Esophagus muscularis mucosa (tissue), 3 donors: Measurements from ENCODE around the gene POU1F1.

Source experiments
- CTCF ChIP-seq, 3 experiments: fragments of 200-600 bp in 2 of 3; fragments of 450-650 bp in 1 of 3; sonication (generic) in 2 of 3; IDR thresholded peaks; one replicate each; pipeline ENCODE4 v1.5.1; 2017 to 2019; ENCODE audit warnings: antibody characterized with exemption in 3 of 3, mild to moderate bottlenecking in 2 of 3, moderate library complexity in 1 of 3
- POLR2A ChIP-seq: fragments of 450-650 bp; IDR thresholded peaks from one replicate; pipeline ENCODE4 v1.6.1; 2017; ENCODE audit warnings: antibody characterized with exemption, moderate library complexity, mild to moderate bottlenecking, low read depth
- POLR2AphosphoS5 ChIP-seq, 2 donors: sonication (generic); formaldehyde crosslinking; IDR thresholded peaks; one replicate each; pipeline ENCODE4 v1.6.1; 2017; ENCODE audit warnings: antibody characterized with exemption in 2 of 2

DNA sequence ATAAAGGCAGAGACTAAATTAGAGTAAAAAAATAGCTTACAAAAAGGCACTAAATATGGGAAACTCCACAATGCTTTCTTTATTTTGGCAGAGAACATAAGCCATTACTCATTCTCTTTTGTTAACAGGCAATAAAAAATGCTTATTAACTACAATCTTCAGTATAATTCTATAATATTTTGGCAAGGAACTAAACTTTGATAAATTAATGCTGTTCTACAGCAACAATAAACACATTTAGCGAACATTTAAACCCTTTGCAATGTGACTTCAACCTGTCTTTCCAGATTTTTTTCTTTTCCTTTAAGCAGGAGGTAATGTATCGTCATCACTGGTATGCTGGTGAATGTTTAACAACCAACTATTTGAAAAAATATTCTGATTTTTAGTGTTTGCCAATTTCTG is 42.2 kb upstream of the POU1F1 start:
- TF ChIP-seq CTCF (IDR thresholded peaks at IDR 0.05): no peak
- TF ChIP-seq POLR2AphosphoS5 (IDR thresholded peaks at IDR 0.05): no peak
- TF ChIP-seq POLR2A: no peak
